Stimulated activated CD4-positive, alpha-beta T cell treated with anti-CD3 and anti-CD28 coated beads, Interleukin-12 subunit alpha, Interleukin-12 subunit beta, amount 100 ng/mL, for 48 hours (primary cell): ENCODE measurements around the gene NUAK1.

Source experiments
- DNase-seq, 3 donors: peaks; one replicate each; pipeline ENCODE4 v3.0.0-alpha.2; 2020; ENCODE audit warnings: low read depth in 2 of 3, low spot score in 1 of 3

Gene NUAK1

DNA sequence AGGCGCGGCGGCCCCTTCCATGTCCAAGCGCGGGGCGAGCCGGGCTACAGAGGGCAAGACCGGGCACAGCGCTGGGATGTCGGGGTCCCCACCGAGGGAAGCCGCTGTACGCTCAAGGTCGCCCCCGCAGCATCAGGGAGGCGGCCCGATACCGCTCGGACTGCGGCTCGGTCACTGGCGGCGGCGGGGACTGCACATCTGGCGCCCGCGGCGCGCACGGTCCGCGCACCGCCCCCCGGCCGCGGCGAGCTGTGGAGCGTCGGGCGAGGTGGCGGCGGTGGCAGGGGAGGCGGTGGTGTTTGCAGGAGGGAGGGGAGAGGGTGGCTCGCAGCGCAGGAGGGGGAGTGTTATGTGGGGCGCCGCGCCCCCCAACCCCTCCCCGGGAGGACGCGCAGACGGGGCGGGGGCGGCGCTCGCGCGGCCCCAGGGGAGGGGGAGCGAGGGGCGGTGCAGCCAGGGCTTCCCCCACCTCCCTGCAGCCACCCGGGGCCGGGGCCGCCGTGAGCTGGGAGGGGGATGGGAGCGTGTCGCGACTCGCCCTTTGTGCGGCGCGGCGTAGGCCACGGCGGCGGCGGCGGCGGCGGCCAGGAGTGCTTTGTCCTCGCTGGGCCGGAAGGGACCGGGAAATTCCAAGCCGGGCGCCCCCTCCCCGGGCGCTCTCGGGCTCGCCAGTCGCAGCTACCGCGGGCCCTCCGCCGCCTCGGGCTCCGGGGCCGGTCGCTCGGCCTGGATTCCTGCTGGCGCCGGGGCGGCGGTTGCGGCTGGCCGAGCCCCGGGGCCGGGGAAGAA is at the start of gene NUAK1:
Gene NUAK1, minus strand, starts transcription at position 322 of the 789 bp plus-strand sequence. Its CDS starts 301 bp downstream, at position 21.
- DNase-seq, result no peak

DNA sequence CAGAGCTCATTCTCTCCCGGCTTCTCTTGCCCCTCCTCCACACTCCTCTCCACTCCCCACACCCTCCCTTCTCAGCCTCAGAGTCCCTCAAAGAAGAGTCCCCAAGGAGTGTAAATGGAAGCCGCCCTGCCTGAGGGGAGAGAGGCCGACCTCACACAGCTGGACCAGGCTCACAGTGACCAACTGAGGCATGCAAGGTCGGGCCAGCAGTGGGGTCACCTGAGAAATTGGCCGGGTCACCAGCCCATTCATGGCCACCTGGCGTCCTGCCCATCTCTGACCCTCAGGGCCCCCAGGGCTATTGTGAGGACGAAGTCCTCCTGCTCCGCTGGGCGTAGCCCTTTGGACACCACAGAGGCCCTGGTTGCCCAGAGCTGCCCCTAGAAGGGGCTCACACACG is 49.5 kb upstream of the NUAK1 start:
- no peak for DNase-seq

DNA sequence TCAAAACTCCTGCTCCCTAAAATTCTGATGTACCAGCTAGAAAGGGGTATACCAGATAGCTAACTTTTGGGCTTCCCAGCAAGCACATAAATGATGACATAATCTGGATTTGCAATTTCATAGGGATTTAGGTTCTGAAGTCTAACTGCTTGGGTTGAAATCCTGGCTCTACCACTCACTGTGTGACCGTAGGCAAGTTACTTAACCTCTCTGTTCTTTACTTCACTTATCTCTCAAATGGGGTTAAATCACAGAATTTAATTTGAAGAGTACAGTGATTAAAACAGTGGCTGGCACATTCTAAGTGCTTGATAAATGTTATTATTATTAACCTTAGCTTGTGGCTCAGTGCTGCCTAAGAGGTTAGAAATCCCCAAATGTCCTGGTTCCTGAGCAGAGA is 49.1 kb upstream of the NUAK1 start:
- DNase-seq, result no peak

DNA sequence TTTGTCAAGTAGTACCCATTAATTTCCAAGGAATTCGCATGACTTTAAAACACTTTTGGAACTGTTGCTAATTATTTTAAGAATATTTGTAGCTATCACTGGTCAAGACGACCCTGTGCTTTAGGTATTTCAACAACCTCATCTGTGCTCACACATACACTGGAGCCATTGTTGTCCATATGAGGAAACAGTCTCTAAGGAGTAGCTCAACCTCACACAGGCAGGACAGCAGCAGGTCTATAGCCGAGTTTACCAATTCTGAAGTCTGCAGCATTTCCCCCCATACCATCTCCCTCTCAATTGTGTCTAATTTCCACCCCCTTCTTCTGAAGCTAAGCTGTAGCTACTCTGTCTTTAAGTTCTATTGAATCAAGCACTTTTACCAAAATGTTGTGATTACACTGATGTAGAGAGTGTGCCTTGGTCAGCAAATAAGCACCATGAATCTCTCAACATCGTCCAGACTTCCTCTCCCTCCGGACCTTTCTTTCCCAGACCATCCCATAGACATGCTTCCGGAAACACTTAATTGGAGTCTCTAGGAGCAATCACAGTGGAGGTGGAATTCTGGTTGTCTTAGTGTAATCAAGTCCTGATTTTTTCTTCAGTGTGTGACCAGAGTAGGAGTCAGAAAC is 48.5 kb upstream of the NUAK1 start:
- DNase-seq, result no peak

DNA sequence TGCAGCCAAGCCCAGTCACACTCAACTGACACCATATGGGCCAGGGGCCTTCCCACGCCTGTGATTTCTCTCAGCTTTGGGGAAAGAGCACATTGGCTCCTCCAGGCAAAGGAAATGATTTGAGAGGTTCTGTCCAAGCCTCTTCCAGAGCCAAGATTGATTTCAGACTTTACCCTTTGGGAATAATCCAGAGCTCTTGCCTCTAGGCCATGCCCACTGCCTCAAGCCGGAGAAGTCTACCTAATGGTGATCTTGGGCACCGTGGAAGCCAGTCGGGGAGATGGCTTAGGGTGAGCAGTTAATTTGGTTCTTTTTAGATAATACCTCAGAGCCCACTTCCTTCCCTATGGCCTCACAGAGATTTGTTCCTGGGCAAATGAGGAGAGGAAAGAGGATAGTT is 45.0 kb upstream of the NUAK1 start:
- DNase-seq, result no peak

DNA sequence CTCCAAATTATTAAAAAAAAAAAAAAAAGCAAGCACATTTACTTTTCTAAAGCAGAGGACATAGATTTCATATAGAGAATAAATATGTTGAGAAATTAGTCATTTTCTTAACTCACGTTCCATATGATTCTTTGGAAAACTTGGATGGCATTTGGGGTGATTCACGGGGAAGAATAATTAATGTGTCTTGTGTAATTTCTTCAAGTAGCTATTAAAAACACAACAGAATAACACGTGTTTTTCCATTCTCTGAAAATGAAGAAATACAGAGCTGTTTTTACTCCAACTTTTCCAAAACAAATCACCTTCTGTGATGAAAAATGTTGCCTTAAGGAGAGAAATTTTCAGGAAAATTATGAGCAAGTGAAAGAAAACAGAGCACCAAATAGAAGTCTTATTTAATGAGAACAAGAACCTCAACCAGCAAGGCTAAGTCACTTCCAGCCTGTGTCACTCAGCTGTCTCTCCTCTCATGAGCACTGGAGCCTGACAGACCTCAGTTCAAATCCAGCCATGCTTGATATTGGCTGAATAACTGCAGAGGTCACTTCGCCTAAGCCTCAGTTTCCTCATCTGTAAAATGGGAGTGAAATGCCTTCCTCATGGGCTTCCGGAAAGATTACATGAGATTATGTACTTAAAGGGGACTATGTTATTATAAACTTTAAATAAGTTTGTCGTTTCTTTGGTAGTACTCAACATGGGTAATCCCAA is 42.8 kb upstream of the NUAK1 start:
- DNase-seq, result no peak

DNA sequence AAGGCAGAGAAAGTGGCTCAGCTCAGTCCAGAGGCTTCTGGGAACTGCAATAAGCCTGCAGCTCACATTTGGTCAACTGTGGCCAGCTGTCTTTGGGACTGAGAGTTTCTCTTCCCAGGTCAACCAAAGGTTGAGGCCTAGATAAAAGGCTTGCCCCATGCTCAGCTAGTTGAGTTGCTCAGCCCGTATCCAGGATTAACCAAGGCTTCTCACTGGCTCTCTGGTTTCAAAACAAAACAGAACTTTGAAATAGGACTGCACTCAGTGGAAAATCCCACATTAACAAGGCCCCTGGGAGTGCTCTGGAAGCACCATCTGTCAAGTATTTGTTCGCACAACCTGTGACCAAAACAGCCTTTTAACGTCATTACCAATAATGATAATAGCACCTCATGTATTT is 40.3 kb upstream of the NUAK1 start:
- DNase-seq, result no peak

DNA sequence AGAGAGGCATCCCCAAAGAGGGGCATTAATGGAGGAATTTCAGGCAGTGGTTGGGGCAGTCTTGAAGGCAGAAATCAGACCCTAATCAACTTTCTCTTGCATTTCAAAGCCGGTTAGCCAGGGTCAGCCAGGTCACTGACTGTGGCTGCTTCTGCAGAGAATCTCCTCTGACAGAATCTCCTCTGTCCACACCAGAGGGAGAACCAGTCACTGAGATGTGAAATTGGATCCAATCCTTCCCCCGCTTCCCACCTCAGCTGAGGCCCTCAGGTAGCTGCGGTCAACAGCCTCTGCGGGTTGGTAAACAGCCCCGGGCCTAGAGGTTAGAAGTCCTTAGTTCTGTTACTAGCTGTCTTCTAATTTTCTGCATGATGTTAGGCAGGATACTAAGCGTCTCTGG is 39.8 kb upstream of the NUAK1 start:
- no peak for DNase-seq

DNA sequence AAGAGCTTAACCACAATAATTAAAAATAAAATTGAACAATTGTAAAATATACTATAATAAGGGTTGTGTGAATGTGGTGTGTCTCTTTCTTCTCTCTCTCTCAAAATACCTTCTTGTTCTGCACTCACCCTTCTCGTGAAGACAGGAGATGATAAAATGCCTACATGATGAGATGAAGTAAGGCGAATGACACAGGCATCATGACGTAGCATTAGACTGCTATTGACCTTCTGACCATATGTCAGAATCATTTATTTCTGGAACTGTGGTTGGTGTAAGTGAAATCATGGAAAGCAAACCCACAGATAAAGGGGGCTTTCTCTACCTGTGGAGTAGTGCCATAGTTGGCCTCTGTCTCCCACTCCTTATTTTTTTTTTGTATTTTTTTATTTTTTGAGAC is 37.8 kb upstream of the NUAK1 start:
- no peak for DNase-seq

DNA sequence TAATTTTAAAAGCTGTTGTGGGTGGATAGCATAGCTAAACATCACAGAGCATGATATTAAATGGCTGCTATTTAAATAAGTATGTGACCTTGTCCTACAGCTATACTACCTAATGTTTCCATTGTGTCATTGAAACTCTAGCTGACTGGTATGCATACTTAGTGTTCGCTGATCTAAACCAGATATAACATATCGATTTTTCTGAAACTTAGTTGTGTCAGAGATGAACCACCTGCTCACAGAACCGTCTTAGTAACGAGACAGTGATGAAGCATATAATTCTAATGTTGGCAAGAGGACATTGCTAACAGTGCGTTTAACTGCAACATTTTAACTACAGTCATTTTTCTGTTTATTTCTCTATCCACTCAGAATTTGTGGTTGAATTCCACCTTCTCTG is 36.1 kb upstream of the NUAK1 start:
- no peak for DNase-seq

DNA sequence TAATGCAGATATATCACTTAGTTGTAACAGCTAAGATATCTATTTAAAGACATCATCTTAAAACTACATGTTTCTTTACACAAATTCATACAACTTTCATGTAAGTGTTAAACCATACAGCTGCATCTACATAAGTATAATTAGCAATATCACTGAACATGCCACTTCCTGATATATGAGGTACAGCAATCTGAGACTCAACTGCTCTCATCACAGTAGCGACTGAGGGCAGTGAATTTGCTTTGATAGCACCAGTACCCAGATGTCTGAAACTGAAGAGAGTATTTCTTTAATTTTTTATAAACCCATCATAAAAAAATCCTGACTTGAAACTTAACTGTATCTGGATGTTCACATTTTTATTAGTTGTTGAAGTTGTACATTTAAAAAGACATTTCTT is 34.7 kb upstream of the NUAK1 start:
- DNase-seq, result no peak

DNA sequence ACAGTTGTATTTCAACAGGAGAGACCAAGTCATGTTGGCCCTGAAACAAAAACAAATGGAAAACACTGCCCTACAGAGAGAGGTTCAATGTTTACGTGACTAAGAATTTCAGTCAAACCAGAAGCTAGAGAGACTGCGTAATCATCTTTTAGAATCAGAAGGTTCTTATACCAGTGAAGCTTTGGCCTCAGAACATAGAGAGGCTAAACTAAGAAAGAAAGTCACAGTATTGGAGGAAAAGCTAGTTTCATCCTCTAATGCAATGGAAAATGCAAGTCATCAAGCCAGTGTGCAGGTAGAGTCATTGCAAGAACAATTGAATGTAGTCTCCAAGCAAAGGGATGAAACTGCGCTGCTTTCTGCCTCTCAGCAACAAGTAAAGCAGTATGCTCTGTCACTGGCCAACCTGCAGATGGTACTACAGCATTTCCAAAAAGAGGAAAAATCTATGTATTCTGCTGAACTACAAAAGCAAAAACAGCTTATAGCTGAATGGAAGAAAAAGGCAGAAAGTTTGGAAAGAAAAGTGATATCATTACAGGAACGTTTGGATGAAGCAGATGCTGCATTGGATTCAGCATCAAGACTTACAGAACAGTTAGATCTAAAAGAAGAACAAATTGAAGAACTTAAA is 32.5 kb upstream of the NUAK1 start:
- DNase-seq, result no peak

DNA sequence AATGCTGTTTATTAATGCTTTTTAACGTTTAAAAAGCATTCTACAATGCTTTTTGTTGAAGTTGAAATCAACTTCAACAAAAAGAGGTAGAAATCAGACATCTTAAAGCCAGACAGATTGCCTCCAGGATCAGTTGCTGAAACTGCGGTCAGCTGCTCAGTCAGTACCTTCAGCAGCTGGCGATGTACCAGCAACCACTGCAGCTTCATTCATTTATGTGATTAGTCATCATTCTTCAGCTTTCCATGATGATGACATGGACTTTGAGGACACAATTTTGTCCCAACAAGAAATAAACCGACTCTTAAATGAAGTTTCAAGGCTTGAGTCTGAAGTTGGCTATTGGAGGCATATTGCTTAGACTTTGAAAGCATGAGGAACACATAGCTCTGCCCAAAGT is 31.5 kb upstream of the NUAK1 start:
- no peak for DNase-seq

DNA sequence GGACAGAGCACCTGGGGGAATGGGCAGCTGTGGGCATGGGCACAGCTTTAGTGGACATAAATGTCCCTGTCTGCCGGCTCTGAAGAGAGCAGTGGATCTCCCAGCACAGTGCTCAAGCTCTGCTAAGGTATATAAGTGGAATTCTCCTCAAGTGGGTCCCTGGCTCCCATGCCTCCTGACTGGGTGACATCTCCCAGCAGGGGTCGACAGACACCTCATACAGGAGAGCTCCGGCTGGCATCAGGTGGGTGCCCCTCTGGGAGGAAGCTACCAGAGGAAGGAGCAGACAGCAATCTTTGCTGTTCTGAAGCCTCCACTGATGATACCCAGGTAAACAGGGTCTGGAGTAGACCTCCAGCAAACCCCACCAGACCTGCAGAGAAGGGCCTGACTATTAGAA is 25.0 kb upstream of the NUAK1 start:
- no peak for DNase-seq

DNA sequence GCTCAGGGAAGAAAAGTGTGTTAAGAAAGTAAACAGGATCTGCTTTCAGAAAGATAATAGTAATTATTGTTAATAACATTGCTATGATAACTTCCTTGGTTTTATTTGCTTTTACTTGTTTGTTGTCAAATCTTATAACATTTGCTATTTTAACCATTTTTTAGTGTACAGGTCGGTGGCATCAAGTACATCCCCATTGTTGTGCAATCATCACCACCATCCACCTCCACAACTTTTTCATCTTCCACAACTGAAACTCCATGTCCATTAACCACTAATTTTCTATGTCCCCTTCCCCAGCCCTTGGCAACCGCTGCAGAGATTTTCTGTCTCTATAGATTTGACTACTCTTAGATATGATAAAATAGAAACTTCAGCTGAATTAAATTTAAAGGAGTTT is 22.7 kb upstream of the NUAK1 start:
- no peak for DNase-seq

DNA sequence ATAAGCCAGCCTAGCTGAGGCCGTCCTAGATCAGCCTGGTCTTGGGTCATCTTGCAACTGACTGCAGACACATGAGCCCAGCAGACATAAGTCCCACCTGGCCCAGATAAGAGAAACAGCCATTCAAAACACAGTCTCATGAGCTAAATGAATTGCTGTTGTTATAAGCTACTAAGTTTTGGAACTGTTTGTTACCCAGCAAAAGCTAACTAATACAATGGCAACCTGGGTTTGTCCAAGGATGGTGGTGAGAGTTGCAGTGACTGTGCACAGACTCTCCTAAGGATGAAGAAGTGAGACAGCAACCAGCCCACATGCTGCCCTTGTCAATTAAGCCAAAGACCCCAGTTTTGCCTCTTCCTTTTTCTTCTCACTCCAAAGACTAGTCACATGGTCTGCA is 22.2 kb upstream of the NUAK1 start:
- DNase-seq, result no peak

DNA sequence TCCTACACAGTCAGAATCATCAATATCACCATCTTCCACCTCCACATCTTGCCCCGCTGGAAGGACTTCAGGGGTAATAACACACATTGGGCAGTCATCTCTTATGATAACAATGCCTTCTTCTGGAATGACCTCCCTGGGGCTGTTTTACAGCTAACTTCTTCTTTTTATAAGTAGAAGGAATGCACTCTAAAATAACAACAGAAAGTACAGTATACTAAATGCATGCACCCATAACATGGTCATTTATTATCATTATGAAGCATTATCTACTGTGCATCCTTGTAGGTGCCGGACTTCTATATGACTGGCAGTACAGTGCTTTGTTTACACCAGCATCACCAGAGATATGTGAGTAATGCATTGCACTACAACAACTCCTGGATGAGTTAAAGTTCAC is 19.0 kb upstream of the NUAK1 start:
- no peak for DNase-seq

DNA sequence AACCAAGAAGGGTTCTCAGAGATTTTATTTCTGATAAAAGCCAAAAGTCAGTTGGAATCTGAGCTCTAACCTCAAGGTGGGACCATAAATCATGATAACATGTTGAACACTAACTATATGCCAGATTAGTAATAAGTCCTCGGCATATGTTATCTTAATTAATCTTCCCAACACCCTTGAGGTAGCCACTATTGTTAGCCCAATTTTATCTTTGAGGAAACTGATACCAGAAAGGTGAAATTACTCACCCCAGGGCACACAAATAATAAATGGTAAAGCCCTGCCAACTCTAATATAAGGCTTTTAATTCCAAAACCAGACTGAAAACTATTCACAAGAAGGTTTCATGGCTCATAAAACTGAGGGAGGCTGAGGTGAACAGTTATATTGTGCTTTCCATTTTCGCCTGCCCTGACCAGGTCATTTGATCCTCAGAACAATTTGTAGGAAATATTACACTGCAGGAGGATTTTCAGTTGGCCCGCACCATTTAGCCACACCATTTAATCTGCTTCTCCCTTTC is 16.1 kb upstream of the NUAK1 start:
- DNase-seq, result no peak

DNA sequence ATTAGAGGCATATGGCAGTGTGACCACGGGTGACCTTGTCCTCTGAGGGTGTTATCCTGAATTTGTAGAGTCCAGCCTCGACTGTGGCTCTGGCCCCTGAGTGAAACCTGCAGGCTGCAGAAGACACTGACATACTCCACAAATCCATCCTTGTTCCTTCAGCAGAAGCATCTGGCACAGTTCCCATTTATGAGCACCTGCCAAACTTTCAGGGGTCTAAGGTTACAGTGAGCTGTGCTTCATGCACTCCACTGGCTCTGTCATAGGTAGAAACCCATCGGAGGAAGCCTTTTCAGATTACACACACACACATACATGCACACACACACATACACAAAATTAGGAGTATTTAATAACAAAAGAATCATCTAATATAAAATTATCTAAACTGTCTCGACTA is 13.6 kb upstream of the NUAK1 start:
- no peak for DNase-seq

DNA sequence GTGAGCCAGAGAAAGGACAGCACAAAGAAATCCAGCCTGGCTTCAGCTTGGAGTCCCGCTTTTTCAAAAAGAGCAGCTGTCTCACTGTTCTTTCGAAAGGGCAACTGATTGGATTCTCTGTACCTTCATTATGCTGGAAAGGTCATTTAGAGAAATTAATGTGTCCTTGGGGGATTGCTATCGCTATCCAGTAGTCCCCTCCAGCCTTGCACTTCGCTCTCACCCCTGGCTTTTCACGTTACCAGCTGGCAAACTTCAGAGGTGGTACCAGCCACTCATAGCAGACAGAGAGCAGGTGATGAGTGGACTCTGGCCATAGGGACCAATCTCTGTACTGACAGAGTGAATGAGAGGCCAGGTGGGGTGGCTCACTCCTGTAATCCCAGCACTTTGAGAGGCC is 11.8 kb upstream of the NUAK1 start:
- DNase-seq, result no peak

DNA sequence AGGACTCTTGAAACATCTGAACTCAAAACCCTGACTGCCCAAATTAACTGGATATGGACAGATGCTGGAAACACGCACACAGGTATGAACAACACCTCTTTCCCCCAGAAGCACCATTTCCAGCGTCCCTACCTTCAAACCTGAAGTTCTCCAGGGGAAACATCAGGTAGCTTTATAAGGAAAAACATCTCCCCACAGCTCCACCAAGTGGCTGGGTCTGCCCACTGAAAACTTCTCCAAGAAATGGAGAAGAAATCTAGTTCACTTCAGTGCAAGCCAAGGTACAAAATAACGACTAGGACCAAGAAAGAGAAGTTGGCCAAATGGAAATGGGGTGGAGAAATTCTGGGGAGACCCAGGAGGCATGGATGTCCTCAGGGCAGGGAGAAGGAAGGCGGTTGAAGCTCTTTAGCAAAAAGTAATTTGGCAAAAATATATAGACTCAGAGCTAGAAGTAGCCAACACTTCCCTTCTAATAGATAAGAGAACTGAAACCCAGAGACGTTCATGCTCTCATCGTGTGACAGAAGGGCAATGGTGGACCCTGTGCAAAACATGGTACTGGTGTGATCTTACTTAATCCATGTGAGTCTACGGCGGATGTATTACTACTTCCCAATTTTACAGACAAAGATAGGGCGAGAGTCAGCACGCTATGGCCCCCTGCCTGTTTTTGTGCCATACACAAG is 10.5 kb upstream of the NUAK1 start:
- no peak for DNase-seq
